ENCODE results near the gene CDH6.

DNA sequence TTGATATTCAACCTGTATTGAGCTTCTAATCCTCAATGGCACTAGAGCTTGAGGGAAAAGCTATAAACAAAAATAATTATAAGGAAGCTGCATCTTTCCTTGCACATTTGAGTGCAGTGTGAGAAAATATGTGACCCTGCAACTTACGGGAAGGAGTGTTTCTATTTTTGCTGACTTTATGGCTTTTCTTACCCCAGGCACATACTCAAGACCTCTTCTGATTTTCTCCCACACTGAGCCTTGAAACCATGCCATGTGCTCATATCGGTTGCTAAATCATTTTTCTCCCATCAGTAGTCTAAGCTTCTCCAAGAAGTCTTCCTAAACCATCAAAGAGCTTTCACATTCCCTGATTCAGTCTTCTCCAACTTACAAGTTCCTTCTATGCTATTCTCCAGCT, 91.5 kb downstream of the CDH6 start:
- TF ChIP-seq SP1 (IDR thresholded peaks at IDR 0.05; ENCODE audit: low read depth) (no peak), RAD21 (IDR thresholded peaks at IDR 0.05; ENCODE audit: low read depth) (no peak), POLR2A (IDR thresholded peaks at IDR 0.05; ENCODE audit: borderline replicate concordance, extremely low read depth, insufficient read depth, insufficient read length) (no peak), EZH2phosphoT487 (IDR thresholded peaks at IDR 0.05; ENCODE audit: borderline replicate concordance) (no peak), YY1 (IDR thresholded peaks at IDR 0.05; ENCODE audit: extremely low read depth, insufficient replicate concordance, low read depth, low read length) (no peak)
- TF ChIP-seq, protein P1, sequence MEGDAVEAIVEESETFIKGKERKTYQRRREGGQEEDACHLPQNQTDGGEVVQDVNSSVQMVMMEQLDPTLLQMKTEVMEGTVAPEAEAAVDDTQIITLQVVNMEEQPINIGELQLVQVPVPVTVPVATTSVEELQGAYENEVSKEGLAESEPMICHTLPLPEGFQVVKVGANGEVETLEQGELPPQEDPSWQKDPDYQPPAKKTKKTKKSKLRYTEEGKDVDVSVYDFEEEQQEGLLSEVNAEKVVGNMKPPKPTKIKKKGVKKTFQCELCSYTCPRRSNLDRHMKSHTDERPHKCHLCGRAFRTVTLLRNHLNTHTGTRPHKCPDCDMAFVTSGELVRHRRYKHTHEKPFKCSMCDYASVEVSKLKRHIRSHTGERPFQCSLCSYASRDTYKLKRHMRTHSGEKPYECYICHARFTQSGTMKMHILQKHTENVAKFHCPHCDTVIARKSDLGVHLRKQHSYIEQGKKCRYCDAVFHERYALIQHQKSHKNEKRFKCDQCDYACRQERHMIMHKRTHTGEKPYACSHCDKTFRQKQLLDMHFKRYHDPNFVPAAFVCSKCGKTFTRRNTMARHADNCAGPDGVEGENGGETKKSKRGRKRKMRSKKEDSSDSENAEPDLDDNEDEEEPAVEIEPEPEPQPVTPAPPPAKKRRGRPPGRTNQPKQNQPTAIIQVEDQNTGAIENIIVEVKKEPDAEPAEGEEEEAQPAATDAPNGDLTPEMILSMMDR (IDR thresholded peaks at IDR 0.05 in 2 of 3, conservative IDR thresholded peaks at IDR 0.05 in 1 of 3; ENCODE audit: borderline replicate concordance in 1 of 3, insufficient read depth in 1 of 3, low read depth in 2 of 3, low read length in 2 of 3): no peak
